CD4-positive, alpha-beta T cell (primary cell): ENCODE data around the gene PROSER3. TPM values are rescaled to one million over a fixed set of nuclear protein-coding genes. Genes with fewer than 3 reads are reported as not detected.
A peak's percentile ranks its signal among the peaks of the same experiment; 100 is the strongest.

Experiments
- ATAC-seq: fragments of 200-7000 bp; cut with Tn5 transposase; one replicate; pipeline ENCODE4 v1.10.0; 2022; ENCODE audit warnings: mild to moderate bottlenecking; ENCODE audit not compliant: poor library complexity
- CTCF ChIA-PET: fragments of 350-600 bp; sonication (Branson Sonifier 250); formaldehyde crosslinking; loops from one replicate; lab custom pipeline; 2021; ENCODE audit warnings: antibody characterized with exemption, inconsistent platforms; lab: Charles Lee
- POLR2A ChIA-PET: fragments of 350-600 bp; sonication (Branson Sonifier 250); formaldehyde crosslinking; loops from one replicate; lab custom pipeline; 2021; ENCODE audit warnings: antibody characterized with exemption, inconsistent platforms; lab: Charles Lee
- DNase-seq, 14 experiments: peaks; one replicate each; pipeline ENCODE4 v3.0.0-alpha.2; 2013 to 2020; ENCODE audit warnings: mixed read lengths in 2 of 14
- H3K27ac ChIP-seq, 2 donors: one replicate each; pipeline versions ENCODE4 v1.5.1 to v1.7.0; 2013; ENCODE audit warnings: low read length in 2 of 2, low read depth in 1 of 2, mild to moderate bottlenecking in 1 of 2
- H3K27me3 ChIP-seq, 2 experiments: 1 replicate in 1 of 2; 2 replicates in 1 of 2; pipeline versions ENCODE4 v1.6.1 to v1.7.0; 2013; ENCODE audit warnings: low read length in 2 of 2, control low read depth in 1 of 2, mild to moderate bottlenecking in 1 of 2, moderate library complexity in 1 of 2; ENCODE audit not compliant: insufficient read depth in 2 of 2, control insufficient read depth in 1 of 2
- H3K36me3 ChIP-seq: one replicate; pipeline ENCODE4 v1.6.1; 2013; ENCODE audit warnings: low read length, control low read depth; ENCODE audit not compliant: insufficient read depth
- H3K4me1 ChIP-seq: one replicate; pipeline ENCODE4 v1.6.1; 2013; ENCODE audit warnings: low read length, control low read depth; ENCODE audit not compliant: insufficient read depth
- H3K4me3 ChIP-seq: one replicate; pipeline ENCODE4 v1.5.1; 2013; ENCODE audit warnings: mild to moderate bottlenecking, low read length, moderate library complexity
- H3K9me3 ChIP-seq, 2 experiments: 1 replicate in 1 of 2; 2 replicates in 1 of 2; pipeline versions ENCODE4 v1.6.1 to v1.7.0; 2013; ENCODE audit warnings: low read length in 2 of 2, mild to moderate bottlenecking in 2 of 2, control low read depth in 1 of 2, moderate library complexity in 1 of 2; ENCODE audit not compliant: control insufficient read depth in 1 of 2, insufficient read depth in 1 of 2
- H3K27ac Mint-ChIP-seq: one replicate; pipeline ENCODE4 v1.8.0; 2020; ENCODE audit warnings: mixed read lengths
- H3K27me3 Mint-ChIP-seq: one replicate; pipeline ENCODE4 v1.8.0; 2021; ENCODE audit warnings: mixed read lengths
- H3K36me3 Mint-ChIP-seq: one replicate; pipeline ENCODE4 v1.8.0; 2021; ENCODE audit warnings: low read depth, mixed read lengths
- H3K4me1 Mint-ChIP-seq: one replicate; pipeline ENCODE4 v1.8.0; 2021; ENCODE audit warnings: low read depth, mixed read lengths
- H3K4me3 Mint-ChIP-seq: one replicate; pipeline ENCODE4 v1.8.0; 2020; ENCODE audit warnings: mild to moderate bottlenecking, mixed read lengths
- H3K9me3 Mint-ChIP-seq: one replicate; pipeline ENCODE4 v1.8.0; 2020; ENCODE audit warnings: mixed read lengths
- intact Hi-C, 2 experiments: fragments of 100-400 bp; cut with DNase I in 1 of 2; cut with micrococcal nuclease in 1 of 2; formaldehyde crosslinking; loops; one replicate each; pipeline versions ENCODE4 v1.15.1 to v1.9.0; 2023 to 2025; cut with DNase I, micrococcal nuclease
- total RNA-seq, 174 experiments: library from RNA in 2 of 174; stranded (reverse) in 2 of 174; gene quantifications; one replicate each; pipeline ENCODE4 v1.2.3 and lab custom pipeline; 2021 to 2026
- TF ChIP-seq, protein P1 (sequence below): fragments of 200-600 bp; IDR thresholded peaks from one replicate; pipeline ENCODE4 v1.8.0; 2022; ENCODE audit warnings: antibody characterized with exemption, mild to moderate bottlenecking

PROSER3 gene
- total RNA-seq, 2 experiments from 2014 or later = 19.4 to 22.6 TPM

DNA sequence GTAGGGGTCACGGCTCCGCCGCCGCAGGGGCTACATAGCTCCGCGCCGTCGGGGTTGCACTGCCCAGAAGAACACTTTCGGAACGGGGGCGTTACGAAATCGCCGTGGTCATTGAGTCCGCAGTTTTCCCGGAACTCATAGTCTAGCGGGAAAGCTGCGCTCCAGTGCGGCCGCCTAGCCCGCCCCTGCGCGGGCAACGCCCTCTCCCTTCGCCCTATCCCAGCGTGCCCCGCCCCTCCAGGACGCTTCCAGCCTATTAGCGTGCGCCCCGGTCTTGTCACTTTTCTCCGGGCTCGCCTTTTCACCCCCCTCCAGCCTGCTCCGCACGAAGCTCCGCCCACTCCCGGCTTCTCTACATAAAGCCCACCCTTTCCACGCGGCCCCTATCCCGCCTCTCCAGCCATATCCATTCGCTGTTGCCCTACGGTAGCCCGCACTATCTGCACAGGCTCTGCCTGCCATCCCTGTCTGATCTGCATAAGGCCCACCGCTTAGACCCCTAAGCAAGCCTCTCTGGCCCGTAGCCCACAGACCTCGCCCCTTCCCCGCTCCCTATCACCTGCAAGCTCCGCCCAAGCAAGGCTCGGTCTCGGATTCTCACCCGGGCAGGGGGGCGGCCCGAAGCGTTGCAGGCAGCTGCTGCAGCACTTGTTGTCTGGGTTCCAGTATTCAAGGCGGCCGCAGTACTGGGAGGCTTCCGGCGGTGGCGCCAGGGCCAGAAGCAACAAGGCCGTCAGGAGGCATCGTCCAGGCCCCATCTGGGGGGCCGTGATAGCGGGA lies 17.4 kb upstream of the PROSER3 start:
- H3K4me1 Mint-ChIP-seq = peaks cover 52% of the 10 kb centered on the region
- H3K27me3 ChIP-seq = no peaks in the 10 kb centered on the region
- H3K9me3 ChIP-seq = no peaks in the 10 kb centered on the region
- no peaks in the 10 kb centered on the region for H3K9me3 Mint-ChIP-seq
- H3K27me3 Mint-ChIP-seq = no peaks in the 10 kb centered on the region
- ChIA-PET CTCF (interaction anchor here (0.6 to 0.7 kb wide), 2 partner anchors 34 to 578 kb away, joined by 4 read pairs; no protein-coding TSS in a partner anchor), POLR2A (interaction anchor here (0.6 to 2.4 kb wide), 14 partner anchors 8 to 190 kb away, joined by 3 to 20 read pairs (median 4); partner anchors contain the start of genes COX6B1, HSPB6, KMT2B and LIN37)
- H3K36me3 ChIP-seq = peaks cover 34% of the 10 kb centered on the region
- H3K4me1 ChIP-seq = peaks cover 68% of the 10 kb centered on the region
- intact Hi-C loops = loop anchor here (1.0 to 10.0 kb wide), 3 partner anchors 23 to 374 kb away; partner anchors contain the start of genes COX6B1 (in 1 of the 2), OVOL3 (in 1 of the 2), POLR2I (in 1 of the 2) and TBCB (in 1 of the 2)
- peak overlapping the region; percentile 98 for H3K27ac Mint-ChIP-seq
- H3K36me3 Mint-ChIP-seq = peaks cover 58% of the 10 kb centered on the region
- TF ChIP-seq, protein P1, sequence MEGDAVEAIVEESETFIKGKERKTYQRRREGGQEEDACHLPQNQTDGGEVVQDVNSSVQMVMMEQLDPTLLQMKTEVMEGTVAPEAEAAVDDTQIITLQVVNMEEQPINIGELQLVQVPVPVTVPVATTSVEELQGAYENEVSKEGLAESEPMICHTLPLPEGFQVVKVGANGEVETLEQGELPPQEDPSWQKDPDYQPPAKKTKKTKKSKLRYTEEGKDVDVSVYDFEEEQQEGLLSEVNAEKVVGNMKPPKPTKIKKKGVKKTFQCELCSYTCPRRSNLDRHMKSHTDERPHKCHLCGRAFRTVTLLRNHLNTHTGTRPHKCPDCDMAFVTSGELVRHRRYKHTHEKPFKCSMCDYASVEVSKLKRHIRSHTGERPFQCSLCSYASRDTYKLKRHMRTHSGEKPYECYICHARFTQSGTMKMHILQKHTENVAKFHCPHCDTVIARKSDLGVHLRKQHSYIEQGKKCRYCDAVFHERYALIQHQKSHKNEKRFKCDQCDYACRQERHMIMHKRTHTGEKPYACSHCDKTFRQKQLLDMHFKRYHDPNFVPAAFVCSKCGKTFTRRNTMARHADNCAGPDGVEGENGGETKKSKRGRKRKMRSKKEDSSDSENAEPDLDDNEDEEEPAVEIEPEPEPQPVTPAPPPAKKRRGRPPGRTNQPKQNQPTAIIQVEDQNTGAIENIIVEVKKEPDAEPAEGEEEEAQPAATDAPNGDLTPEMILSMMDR = no peak
- peak; percentile 88 to 97 (median 94) for DNase-seq
- peak; percentile 60 for ATAC-seq
- H3K4me3 ChIP-seq = peak overlapping the region; percentile 91
- H3K27ac ChIP-seq = peak overlapping the region; percentile 62 to 72
- peak overlapping the region; percentile 99 for H3K4me3 Mint-ChIP-seq

DNA sequence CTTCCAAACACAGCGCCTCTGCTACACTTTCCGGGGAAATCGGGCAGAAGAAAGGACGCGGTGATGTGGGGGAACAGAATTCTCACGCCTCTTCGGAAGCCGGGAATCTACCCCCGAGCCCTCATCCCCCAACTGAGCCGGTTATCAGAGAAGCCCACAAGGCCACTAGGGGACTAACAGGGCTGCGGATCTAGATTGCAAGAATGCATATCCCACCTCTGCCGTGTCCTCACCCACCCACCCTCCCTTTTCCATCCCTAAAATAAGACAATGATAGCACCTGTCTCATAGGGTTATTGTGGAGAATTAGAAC lies 16.8 kb upstream of the PROSER3 start:
- peak overlapping the region; percentile 99 for H3K4me3 Mint-ChIP-seq
- Histone ChIP-seq H3K27ac (peak overlapping the region; percentile 62 to 92), H3K4me1 (peaks cover 74% of the 10 kb centered on the region), H3K4me3 (peak overlapping the region; percentile 91), H3K9me3 (no peaks in the 10 kb centered on the region), H3K36me3 (peaks cover 31% of the 10 kb centered on the region), H3K27me3 (no peaks in the 10 kb centered on the region)
- no peaks in the 10 kb centered on the region for H3K9me3 Mint-ChIP-seq
- ATAC-seq (no peak), DNase-seq (no peak)
- TF ChIP-seq, protein P1 = no peak
- intact Hi-C loops = loop anchor here (5.0 to 10.0 kb wide), 2 partner anchors 94 to 374 kb away; partner anchors contain the start of genes COX6B1 (in 1 of the 2), OVOL3 (in 1 of the 2), POLR2I (in 1 of the 2) and TBCB (in 1 of the 2)
- CTCF ChIA-PET = no interaction called here
- peak overlapping the region; percentile 98 for H3K27ac Mint-ChIP-seq
- H3K27me3 Mint-ChIP-seq = no peaks in the 10 kb centered on the region
- peaks cover 53% of the 10 kb centered on the region for H3K36me3 Mint-ChIP-seq
- POLR2A ChIA-PET = interaction anchor here (0.6 to 2.4 kb wide), 12 partner anchors 7 to 190 kb away, joined by 3 to 20 read pairs (median 5); partner anchors contain the start of genes COX6B1, HSPB6, KMT2B and LIN37
- peaks cover 57% of the 10 kb centered on the region for H3K4me1 Mint-ChIP-seq

DNA sequence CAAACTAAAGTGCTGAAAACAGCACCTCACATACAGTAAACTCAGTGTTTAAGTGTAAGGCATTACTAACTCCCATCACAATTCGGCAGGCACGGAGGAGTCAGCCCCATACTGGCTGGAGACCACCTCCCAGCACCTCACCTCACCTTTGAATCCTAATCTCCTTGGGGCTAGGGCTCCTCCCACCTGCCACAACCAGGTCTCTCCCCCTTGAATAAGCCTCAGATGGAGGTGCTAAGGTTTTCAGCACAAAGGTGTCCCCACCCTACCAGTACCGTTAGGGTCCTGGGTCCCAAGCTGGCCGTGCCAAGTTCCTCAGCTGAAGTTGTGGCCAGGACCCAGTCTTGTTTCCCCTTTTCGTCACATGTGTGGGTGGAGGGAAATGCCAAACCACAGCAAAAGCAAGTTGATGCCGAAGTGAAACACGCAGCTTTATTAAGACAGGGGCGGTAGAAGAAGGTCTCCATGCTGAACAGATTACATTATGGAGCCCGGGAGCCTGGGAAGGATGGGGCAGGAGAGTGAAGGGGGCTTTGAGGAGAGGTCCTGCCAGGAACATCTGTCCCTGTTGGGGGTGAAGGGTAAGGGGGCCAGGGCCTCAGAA lies 15.8 kb upstream of the PROSER3 start, which contains the start of gene IGFLR1:
Gene IGFLR1, minus strand, starts transcription at position 332 of the 604 bp plus-strand sequence. CDS start 1,272 bp downstream, outside the sequence.
- TF ChIP-seq, protein P1 = no peak
- peaks cover 20% of the 10 kb centered on the region for H3K36me3 ChIP-seq
- peaks cover 42% of the 10 kb centered on the region for H3K36me3 Mint-ChIP-seq
- peaks cover 69% of the 10 kb centered on the region for H3K4me1 ChIP-seq
- ATAC-seq (no peak), DNase-seq (peak; percentile 43 to 89 (median 56))
- CTCF ChIA-PET = interaction anchor here (0.8 kb wide), 1 partner anchor 29 kb away, joined by 3 read pairs; no protein-coding TSS in a partner anchor
- H3K4me3 ChIP-seq = peak within 1 kb of the TSS; percentile 91
- peak within 1 kb of the TSS; percentile 79 to 92 for H3K27ac ChIP-seq
- H3K27me3 Mint-ChIP-seq = no peaks in the 10 kb centered on the region
- no peaks in the 10 kb centered on the region for H3K27me3 ChIP-seq
- H3K27ac Mint-ChIP-seq = peak within 1 kb of the TSS; percentile 98
- POLR2A ChIA-PET = interaction anchor here (0.6 to 1.5 kb wide), 11 partner anchors 22 to 531 kb away, joined by 3 to 10 read pairs (median 3); partner anchors contain the start of genes KMT2B, POLR2I and TBCB
- peak within 1 kb of the TSS; percentile 84 for H3K4me3 Mint-ChIP-seq
- H3K9me3 Mint-ChIP-seq = no peaks in the 10 kb centered on the region
- H3K9me3 ChIP-seq = no peaks in the 10 kb centered on the region
- peaks cover 52% of the 10 kb centered on the region for H3K4me1 Mint-ChIP-seq
- intact Hi-C loops = loop anchor here (5.0 to 10.0 kb wide), 2 partner anchors 95 to 373 kb away; partner anchors contain the start of genes COX6B1 (in 1 of the 2), OVOL3 (in 1 of the 2), POLR2I (in 1 of the 2) and TBCB (in 1 of the 2)
